Measurements from ENCODE around the gene PIK3C3.

The PIK3C3 gene

GRCh38 chr18:42051411-42051810 lies 96.4 kb downstream of the PIK3C3 start:
- TF ChIP-seq POLR2A (IDR thresholded peaks at IDR 0.05; ENCODE audit: low read length): no peak
- no peak for TF ChIP-seq GATA1 (IDR thresholded peaks at IDR 0.05; ENCODE audit: low read depth, low read length)
- DNase-seq: no peak

- peak; percentile 10 to 34 for DNase-seq
Observed at GRCh38 chr18:42052122-42052708, 97.2 kb downstream of the PIK3C3 start.

GRCh38 chr18:42053188-42053781 lies 98.3 kb downstream of the PIK3C3 start:
- peak; percentile 74 to 84 for DNase-seq
- no peak for TF ChIP-seq GATA1 (IDR thresholded peaks at IDR 0.05; ENCODE audit: low read depth, low read length)
- TF ChIP-seq POLR2A (IDR thresholded peaks at IDR 0.05; ENCODE audit: low read length): no peak

More at GRCh38 chr18:42052122-42052708, 97.2 kb downstream of the PIK3C3 start:
- no peak for TF ChIP-seq POLR2A (IDR thresholded peaks at IDR 0.05; ENCODE audit: low read length)
- no peak for TF ChIP-seq GATA1 (IDR thresholded peaks at IDR 0.05; ENCODE audit: low read depth, low read length)

- no peak for TF ChIP-seq POLR2A (IDR thresholded peaks at IDR 0.05; ENCODE audit: low read length)
- no peak for TF ChIP-seq GATA1 (IDR thresholded peaks at IDR 0.05; ENCODE audit: low read depth, low read length)
- DNase-seq: no peak
Observed at GRCh38 chr18:42064109-42064508, 109.1 kb downstream of the PIK3C3 start.

- no peak for DNase-seq
- TF ChIP-seq POLR2A (IDR thresholded peaks at IDR 0.05; ENCODE audit: low read length): no peak
- no peak for TF ChIP-seq GATA1 (IDR thresholded peaks at IDR 0.05; ENCODE audit: low read depth, low read length)
Observed at GRCh38 chr18:42067518-42067917, 112.5 kb downstream of the PIK3C3 start.

GRCh38 chr18:42068030-42068429 lies 113.0 kb downstream of the PIK3C3 start:
- no peak for TF ChIP-seq POLR2A (IDR thresholded peaks at IDR 0.05; ENCODE audit: low read length)
- TF ChIP-seq GATA1 (IDR thresholded peaks at IDR 0.05; ENCODE audit: low read depth, low read length): no peak
- no peak for DNase-seq

GRCh38 chr18:42069036-42069435 lies 114.0 kb downstream of the PIK3C3 start:
- TF ChIP-seq POLR2A (IDR thresholded peaks at IDR 0.05; ENCODE audit: low read length): no peak
- no peak for TF ChIP-seq GATA1 (IDR thresholded peaks at IDR 0.05; ENCODE audit: low read depth, low read length)
- DNase-seq: no peak

- DNase-seq: peak; percentile 15 to 26
Observed at GRCh38 chr18:42072407-42072806, 117.4 kb downstream of the PIK3C3 start.

GRCh38 chr18:42074704-42075103 lies 119.7 kb downstream of the PIK3C3 start:
- no peak for DNase-seq
- no peak for TF ChIP-seq GATA1 (IDR thresholded peaks at IDR 0.05; ENCODE audit: low read depth, low read length)
- TF ChIP-seq POLR2A (IDR thresholded peaks at IDR 0.05; ENCODE audit: low read length): no peak

More at GRCh38 chr18:42072407-42072806, 117.4 kb downstream of the PIK3C3 start:
- TF ChIP-seq POLR2A (IDR thresholded peaks at IDR 0.05; ENCODE audit: low read length) (no peak), GATA1 (IDR thresholded peaks at IDR 0.05; ENCODE audit: low read depth, low read length) (no peak)

- TF ChIP-seq GATA1 (IDR thresholded peaks at IDR 0.05; ENCODE audit: low read depth, low read length) (no peak), POLR2A (IDR thresholded peaks at IDR 0.05; ENCODE audit: low read length) (no peak)
Observed at GRCh38 chr18:42078711-42079110, 123.7 kb downstream of the PIK3C3 start.

GRCh38 chr18:42080340-42080739 lies 125.3 kb downstream of the PIK3C3 start:
- DNase-seq: no peak
- no peak for TF ChIP-seq POLR2A (IDR thresholded peaks at IDR 0.05; ENCODE audit: low read length)
- no peak for TF ChIP-seq GATA1 (IDR thresholded peaks at IDR 0.05; ENCODE audit: low read depth, low read length)

More at GRCh38 chr18:42078711-42079110, 123.7 kb downstream of the PIK3C3 start:
- no peak for DNase-seq

GRCh38 chr18:42082415-42083234 lies 127.6 kb downstream of the PIK3C3 start:
- TF ChIP-seq POLR2A (IDR thresholded peaks at IDR 0.05; ENCODE audit: low read length) (no peak), GATA1 (IDR thresholded peaks at IDR 0.05; ENCODE audit: low read depth, low read length) (no peak)
- no peak for DNase-seq

- no peak for DNase-seq
Observed at GRCh38 chr18:42086288-42086687, 131.3 kb downstream of the PIK3C3 start.

GRCh38 chr18:42087235-42087634 lies 132.2 kb downstream of the PIK3C3 start:
- TF ChIP-seq POLR2A (IDR thresholded peaks at IDR 0.05; ENCODE audit: low read length) (no peak), GATA1 (IDR thresholded peaks at IDR 0.05; ENCODE audit: low read depth, low read length) (no peak)
- peak in 1 of 2 experiments; percentile 39 for DNase-seq

More at GRCh38 chr18:42086288-42086687, 131.3 kb downstream of the PIK3C3 start:
- TF ChIP-seq GATA1 (IDR thresholded peaks at IDR 0.05; ENCODE audit: low read depth, low read length) (no peak), POLR2A (IDR thresholded peaks at IDR 0.05; ENCODE audit: low read length) (no peak)

Measured in erythroblast (primary cell).